Tibial artery (tissue), 4 donors: ENCODE results near the gene NSD2.

Source experiments
- DNase-seq, 2 donors: peaks; one replicate each; pipeline ENCODE4 v3.0.0-alpha.2; 2019
- H3K27ac ChIP-seq, 2 donors: fragments of 200-600 bp; sonication (generic) in 1 of 2; 1 replicate in 1 of 2; 2 replicates in 1 of 2; pipeline ENCODE4 v1.5.1; 2018 to 2019; ENCODE audit warnings: mild to moderate bottlenecking in 1 of 2
- H3K27me3 ChIP-seq, 2 donors: fragments of 200-600 bp; sonication (generic) in 1 of 2; one replicate each; pipeline versions ENCODE4 v1.5.1 to v1.6.0; 2016 to 2019
- H3K36me3 ChIP-seq, 3 donors: fragments of 200-600 bp; sonication (generic) in 2 of 3; one replicate each; pipeline ENCODE4 v1.5.1; 2016 to 2019; ENCODE audit warnings: mild to moderate bottlenecking in 2 of 3
- H3K4me1 ChIP-seq, 4 donors: fragments of 200-600 bp; sonication (generic) in 2 of 4; 1 replicate in 3 of 4; 2 replicates in 1 of 4; pipeline ENCODE4 v1.5.1; 2016 to 2019
- H3K4me3 ChIP-seq, 2 donors: fragments of 200-600 bp; sonication (generic) in 1 of 2; 1 replicate in 1 of 2; 2 replicates in 1 of 2; pipeline ENCODE4 v1.5.1; 2018 to 2019; ENCODE audit warnings: mild to moderate bottlenecking in 2 of 2
- H3K9me3 ChIP-seq, 3 donors: fragments of 200-600 bp; sonication (generic) in 1 of 3; one replicate each; pipeline ENCODE4 v1.5.1; 2016 to 2019
- CTCF ChIP-seq, 2 experiments: fragments of 200-600 bp in 1 of 2; fragments of 450-650 bp in 1 of 2; IDR thresholded peaks; one replicate each; pipeline ENCODE4 v1.5.1; 2017 to 2019; ENCODE audit warnings: antibody characterized with exemption in 2 of 2, mild to moderate bottlenecking in 1 of 2, moderate library complexity in 1 of 2
- intact Hi-C: fragments of 100-400 bp; cut with DNase I; formaldehyde crosslinking; loops from one replicate; pipeline ENCODE4 v1.15.0; 2023; ENCODE audit warnings: low total_unique reads

Gene NSD2

DNA sequence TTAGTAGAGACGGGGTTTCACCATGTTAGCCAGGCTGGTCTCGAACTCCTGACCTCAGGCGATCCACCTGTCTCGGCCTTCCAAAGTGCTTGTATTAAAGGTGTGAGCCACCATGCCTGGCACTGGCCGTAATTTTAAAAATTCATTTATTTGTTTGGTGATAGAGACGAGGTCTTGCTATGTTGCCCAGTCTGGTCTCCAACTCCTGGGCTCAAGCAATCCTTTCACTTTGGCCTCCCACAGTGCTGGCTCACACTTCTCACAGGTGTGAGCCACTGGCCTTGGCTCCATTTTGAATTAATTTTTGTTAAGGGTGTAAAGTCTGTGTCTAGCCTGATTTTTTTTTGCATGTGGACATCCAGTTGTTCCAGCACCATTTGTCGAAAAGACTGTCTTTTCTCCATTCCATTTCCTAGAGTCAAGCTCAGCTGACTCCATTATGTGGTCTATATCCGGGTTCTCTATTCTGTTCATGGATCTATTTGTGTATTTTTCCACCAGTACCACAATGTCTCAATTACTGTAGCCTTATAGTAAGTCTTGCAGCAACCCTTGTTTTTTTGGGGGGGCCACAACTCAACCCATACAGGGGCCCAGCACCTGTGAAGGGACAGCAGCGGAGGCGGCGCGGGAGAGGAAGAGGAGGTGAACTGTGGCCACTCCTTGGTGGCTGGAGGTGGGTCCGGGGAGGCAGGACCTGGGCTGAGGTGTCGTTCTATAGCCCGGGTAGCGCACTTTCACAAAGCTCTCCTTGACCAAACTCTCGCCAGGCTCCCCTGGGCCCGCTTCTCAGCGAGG lies 1.5 kb upstream of the NSD2 start:
- DNase-seq: peak in 1 of 2 donors; percentile 69

DNA sequence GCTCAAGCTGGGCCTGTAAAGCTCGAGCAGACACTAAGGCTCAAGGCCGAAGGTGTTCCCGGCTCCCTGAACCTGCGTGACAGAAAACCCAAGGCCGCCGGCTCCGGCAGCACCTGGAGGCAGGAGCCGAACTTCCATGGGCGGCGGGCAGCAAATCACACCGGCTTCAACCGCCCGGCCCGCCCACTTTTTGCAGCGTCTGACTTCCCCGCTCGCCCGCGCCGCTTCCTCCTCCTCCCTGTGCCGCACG lies 940 bp upstream of the NSD2 start:
- peaks cover 0 to 17% of the 10 kb centered on the region in 2 donors for H3K27me3 ChIP-seq
- H3K9me3 ChIP-seq: no peaks in the 10 kb centered on the region
- peaks cover 0 to 26% (median 15%) of the 10 kb centered on the region in 4 donors for H3K4me1 ChIP-seq
- no peak for TF ChIP-seq CTCF (IDR thresholded peaks at IDR 0.05)
- intact Hi-C loops: loop anchor here (10.0 kb wide), 1 partner anchor 135 kb away; the partner anchor contains the start of gene NELFA
- no peaks in the 10 kb centered on the region for H3K36me3 ChIP-seq
- peak overlapping the region; percentile 88 to 99 for H3K27ac ChIP-seq
- peak; percentile 84 to 92 for DNase-seq
- H3K4me3 ChIP-seq: peak overlapping the region; percentile 65 to 92

More for the DNA sequence above, 1.5 kb upstream of the NSD2 start:
- H3K4me3 ChIP-seq: peak overlapping the region; percentile 65 to 92
- intact Hi-C loops: loop anchor here (10.0 kb wide), 1 partner anchor 135 kb away; the partner anchor contains the start of gene NELFA
- no peaks in the 10 kb centered on the region for H3K9me3 ChIP-seq
- H3K27me3 ChIP-seq: peaks cover 0 to 22% of the 10 kb centered on the region in 2 donors
- peak overlapping the region; percentile 88 to 99 for H3K27ac ChIP-seq
- no peak for TF ChIP-seq CTCF (IDR thresholded peaks at IDR 0.05)
- no peaks in the 10 kb centered on the region for H3K36me3 ChIP-seq
- H3K4me1 ChIP-seq: peaks cover 0 to 26% (median 15%) of the 10 kb centered on the region in 4 donors

- H3K27ac ChIP-seq: peak overlapping the region; percentile 88 to 93
- no peak for TF ChIP-seq CTCF (IDR thresholded peaks at IDR 0.05)
- H3K36me3 ChIP-seq: no peaks in the 10 kb centered on the region
- intact Hi-C loops: loop anchor here (10.0 kb wide), 1 partner anchor 133 kb away; the partner anchor contains the start of gene NELFA
- H3K27me3 ChIP-seq: peaks cover 0 to 4% of the 10 kb centered on the region in 2 donors
- no peak for DNase-seq
- H3K4me1 ChIP-seq: peaks cover 0 to 26% (median 15%) of the 10 kb centered on the region in 4 donors
- H3K4me3 ChIP-seq: peak overlapping the region; percentile 88 to 92
- H3K9me3 ChIP-seq: no peaks in the 10 kb centered on the region
Measured at GRCh38 chr4:1871471-1872021, 353 bp downstream of the NSD2 start.

DNA sequence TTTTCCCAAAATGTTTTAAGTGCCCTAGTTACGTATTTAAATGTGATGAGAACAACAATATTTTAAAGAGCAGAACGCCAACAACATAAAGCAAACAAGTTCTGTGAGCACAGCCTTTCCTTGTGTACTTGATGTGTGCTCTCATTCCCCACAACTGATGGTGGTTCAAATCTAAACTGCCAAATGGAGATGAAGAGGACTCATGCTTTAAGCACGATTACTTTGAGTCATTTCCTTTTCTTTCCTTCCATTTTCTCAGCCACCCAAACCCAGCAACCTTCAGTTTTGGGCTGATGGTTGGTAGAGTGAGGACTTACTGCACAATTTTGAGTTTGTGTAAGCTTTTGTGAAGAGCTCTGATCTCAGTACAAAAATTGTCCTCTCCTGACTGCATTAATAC lies 1.7 kb downstream of the NSD2 start:
- Histone ChIP-seq H3K9me3 (no peaks in the 10 kb centered on the region), H3K4me1 (peaks cover 0 to 26% (median 15%) of the 10 kb centered on the region in 4 donors), H3K27ac (peak overlapping the region; percentile 88 to 93), H3K4me3 (peak overlapping the region; percentile 88 to 92), H3K27me3 (no peaks in the 10 kb centered on the region), H3K36me3 (no peaks in the 10 kb centered on the region)
- intact Hi-C loops: loop anchor here (10.0 kb wide), 1 partner anchor 132 kb away; the partner anchor contains the start of gene NELFA
- TF ChIP-seq CTCF (IDR thresholded peaks at IDR 0.05): no peak
- no peak for DNase-seq

- no peak overlapping the region for H3K4me3 ChIP-seq
- H3K9me3 ChIP-seq: no peaks in the 10 kb centered on the region
- peak overlapping the region; percentile 88 to 93 for H3K27ac ChIP-seq
- peaks cover 0 to 26% (median 15%) of the 10 kb centered on the region in 4 donors for H3K4me1 ChIP-seq
- DNase-seq: no peak
- TF ChIP-seq CTCF (IDR thresholded peaks at IDR 0.05): no peak
- intact Hi-C loops: loop anchor here (10.0 kb wide), 1 partner anchor 132 kb away; the partner anchor contains the start of gene NELFA
- no peaks in the 10 kb centered on the region for H3K36me3 ChIP-seq
- no peaks in the 10 kb centered on the region for H3K27me3 ChIP-seq
Measured at GRCh38 chr4:1873291-1873690, 2.1 kb downstream of the NSD2 start.
